WTC11 (cell line): Measurements from ENCODE around the gene ATP13A2. TPM values are rescaled to one million over a fixed set of nuclear protein-coding genes. Genes with fewer than 3 reads are reported as not detected.

ENCODE experiments used
- ATAC-seq: fragments of 200-7000 bp; cut with Tn5 transposase; 2 replicates; pipeline ENCODE4 v1.10.0; 2021; ENCODE audit warnings: mild to moderate bottlenecking, moderate library complexity
- CTCF ChIA-PET: fragments of 300-600 bp; sonication (Branson Sonifier 250); formaldehyde crosslinking; loops from one replicate; lab custom pipeline; 2021; ENCODE audit warnings: antibody characterized with exemption; lab: Charles Lee
- POLR2A ChIA-PET: fragments of 350-600 bp; sonication (Branson Sonifier 250); formaldehyde crosslinking; loops from one replicate; lab custom pipeline; 2021; ENCODE audit warnings: antibody characterized with exemption; lab: Charles Lee
- DNase-seq: peaks from one replicate; pipeline ENCODE4 v3.0.0; 2021; ENCODE audit warnings: low spot score
- H3K27ac Mint-ChIP-seq: 2 replicates; pipeline ENCODE4 v1.8.0; 2021; ENCODE audit warnings: mixed read lengths
- H3K27me3 Mint-ChIP-seq: 2 replicates; pipeline ENCODE4 v1.8.0; 2021; ENCODE audit warnings: low read depth, mild to moderate bottlenecking, moderate library complexity, mixed read lengths
- H3K36me3 Mint-ChIP-seq: 2 replicates; pipeline ENCODE4 v1.8.0; 2021; ENCODE audit warnings: mixed read lengths
- H3K4me1 Mint-ChIP-seq: 2 replicates; pipeline ENCODE4 v1.8.0; 2022; ENCODE audit warnings: mixed read lengths
- H3K4me3 Mint-ChIP-seq: 2 replicates; pipeline ENCODE4 v1.8.0; 2021; ENCODE audit warnings: mild to moderate bottlenecking, moderate library complexity, mixed read lengths
- H3K9me3 Mint-ChIP-seq: 2 replicates; pipeline ENCODE4 v1.8.0; 2021; ENCODE audit warnings: mixed read lengths
- ARID4B ChIP-seq: sonication (generic); formaldehyde crosslinking; IDR thresholded peaks from 2 replicates; pipeline ENCODE4 v1.8.0; 2023; ENCODE audit warnings: missing genetic modification reagents, mild to moderate bottlenecking, borderline replicate concordance
- ATF1 ChIP-seq: sonication (generic); formaldehyde crosslinking; IDR thresholded peaks from 2 replicates; pipeline ENCODE4 v1.8.1; 2023; ENCODE audit warnings: mild to moderate bottlenecking, moderate library complexity, missing genetic modification reagents
- CREB1 ChIP-seq: sonication (generic); formaldehyde crosslinking; IDR thresholded peaks from 2 replicates; pipeline ENCODE4 v1.8.0; 2023; ENCODE audit warnings: mild to moderate bottlenecking, missing genetic modification reagents
- CREM ChIP-seq: sonication (generic); formaldehyde crosslinking; IDR thresholded peaks from 2 replicates; pipeline ENCODE4 v1.8.1; 2022; ENCODE audit warnings: mild to moderate bottlenecking, missing genetic modification reagents, moderate library complexity
- E2F5 ChIP-seq: sonication (generic); formaldehyde crosslinking; IDR thresholded peaks from 2 replicates; pipeline ENCODE4 v1.8.1; 2022; ENCODE audit warnings: mild to moderate bottlenecking, moderate library complexity, missing genetic modification reagents
- GTF2I ChIP-seq: fragments of 250-450 bp; sonication (Bioruptor Pico); conservative IDR thresholded peaks from 2 replicates; pipeline ENCODE4 v1.4.0; 2021; ENCODE audit warnings: mild to moderate bottlenecking
- JAZF1 ChIP-seq: fragments of 250-450 bp; sonication (Bioruptor Pico); IDR thresholded peaks from 2 replicates; pipeline ENCODE4 v1.9.0; 2021; ENCODE audit warnings: moderate library complexity, mild to moderate bottlenecking, inconsistent platforms
- NFE2L1 ChIP-seq: sonication (generic); formaldehyde crosslinking; IDR thresholded peaks from 2 replicates; pipeline ENCODE4 v1.8.1; 2023; ENCODE audit warnings: missing genetic modification reagents
- NFYB ChIP-seq: sonication (generic); formaldehyde crosslinking; conservative IDR thresholded peaks from 2 replicates; pipeline ENCODE4 v1.8.0; 2022; ENCODE audit warnings: low read depth, missing genetic modification reagents
- TCF7 ChIP-seq: sonication (generic); formaldehyde crosslinking; IDR thresholded peaks from 2 replicates; pipeline ENCODE4 v1.8.0; 2022; ENCODE audit warnings: mild to moderate bottlenecking, low read depth, missing genetic modification reagents, moderate library complexity
- TEAD1 ChIP-seq: sonication (generic); formaldehyde crosslinking; IDR thresholded peaks from 2 replicates; pipeline ENCODE4 v1.8.0; 2022; ENCODE audit warnings: mild to moderate bottlenecking, missing genetic modification reagents
- USF2 ChIP-seq: sonication (generic); formaldehyde crosslinking; IDR thresholded peaks from 2 replicates; pipeline ENCODE4 v1.8.1; 2023; ENCODE audit warnings: mild to moderate bottlenecking, missing genetic modification reagents, moderate library complexity
- ZNF121 ChIP-seq: sonication (generic); formaldehyde crosslinking; IDR thresholded peaks from 2 replicates; pipeline ENCODE4 v1.8.0; 2023; ENCODE audit warnings: missing genetic modification reagents
- ZNF138 ChIP-seq: sonication (generic); formaldehyde crosslinking; conservative IDR thresholded peaks from 2 replicates; pipeline ENCODE4 v1.8.1; 2022; ENCODE audit warnings: mild to moderate bottlenecking, moderate library complexity, missing genetic modification reagents
- ZNF232 ChIP-seq: sonication (generic); formaldehyde crosslinking; IDR thresholded peaks from 2 replicates; pipeline ENCODE4 v1.8.0; 2022; ENCODE audit warnings: mild to moderate bottlenecking, missing genetic modification reagents
- ZNF263 ChIP-seq: sonication (generic); formaldehyde crosslinking; IDR thresholded peaks from 2 replicates; pipeline ENCODE4 v1.8.1; 2022; ENCODE audit warnings: low read depth, mild to moderate bottlenecking, moderate library complexity, missing genetic modification reagents
- ZNF281 ChIP-seq: sonication (generic); formaldehyde crosslinking; IDR thresholded peaks from 2 replicates; pipeline ENCODE4 v1.8.0; 2023; ENCODE audit warnings: mild to moderate bottlenecking, missing genetic modification reagents
- ZNF396 ChIP-seq: fragments of 250-450 bp; sonication (Bioruptor Pico); IDR thresholded peaks from 2 replicates; pipeline ENCODE4 v1.8.0; 2021; ENCODE audit warnings: mild to moderate bottlenecking, moderate library complexity, borderline replicate concordance
- ZNF425 ChIP-seq: fragments of 250-450 bp; sonication (Bioruptor Pico); conservative IDR thresholded peaks from 2 replicates; pipeline ENCODE4 v1.9.0; 2021; ENCODE audit warnings: mild to moderate bottlenecking
- total RNA-seq: library from RNA; stranded (reverse); gene quantifications from 3 replicates; pipeline ENCODE4 v1.2.3, GENCODE V29; 2021

The ATP13A2 gene
- total RNA-seq, 1 experiment from 2014 or later: 95.9 TPM

- Mint-ChIP-seq H3K27me3 (no peaks in the 10 kb centered on the region), H3K27ac (no peak overlapping the region), H3K4me1 (peaks cover 68% of the 10 kb centered on the region), H3K36me3 (no peaks in the 10 kb centered on the region), H3K9me3 (no peaks in the 10 kb centered on the region), H3K4me3 (peak overlapping the region; percentile 85)
- CTCF ChIA-PET: interaction anchor here (1.5 to 2.2 kb wide), 3 partner anchors 11 to 390 kb away, joined by 7 to 16 read pairs (median 15); no protein-coding TSS in a partner anchor
- DNase-seq (no peak), ATAC-seq (no peak)
- POLR2A ChIA-PET: no interaction called here
- TF ChIP-seq TCF7 (CRISPR knock-in tag): no peak
- no peak for TF ChIP-seq ZNF232 (CRISPR knock-in tag)
- TF ChIP-seq ZNF138 (CRISPR knock-in tag): no peak
- no peak for TF ChIP-seq ZNF281 (CRISPR knock-in tag)
- TF ChIP-seq E2F5 (CRISPR knock-in tag): no peak
- TF ChIP-seq ATF1: no peak
These were observed 663 bp downstream of the ATP13A2 start for GRCh38 chr1:17011092-17011438.

- ChIA-PET CTCF (interaction anchor here (0.6 to 2.2 kb wide), 8 partner anchors 10 to 389 kb away, joined by 3 to 16 read pairs (median 6); no protein-coding TSS in a partner anchor), POLR2A (no interaction called here)
- Mint-ChIP-seq H3K36me3 (no peaks in the 10 kb centered on the region), H3K4me1 (peaks cover 54% of the 10 kb centered on the region), H3K9me3 (no peaks in the 10 kb centered on the region), H3K4me3 (no peak overlapping the region; the same call in 1 of the 2 replicates), H3K27me3 (no peaks in the 10 kb centered on the region), H3K27ac (no peak overlapping the region)
- ATAC-seq: no peak
- no peak for TF ChIP-seq JAZF1 (CRISPR knock-in tag)
- TF ChIP-seq ZNF232 (CRISPR knock-in tag): no peak
- TF ChIP-seq NFYB (CRISPR knock-in tag): no peak
- TF ChIP-seq CREB1 (CRISPR knock-in tag): no peak
- no peak for TF ChIP-seq ZNF121 (CRISPR knock-in tag)
- TF ChIP-seq TEAD1: no peak
- no peak for TF ChIP-seq ARID4B (CRISPR knock-in tag)
- no peak for TF ChIP-seq ZNF396 (CRISPR knock-in tag)
- TF ChIP-seq USF2 (CRISPR knock-in tag): no peak
- TF ChIP-seq GTF2I (CRISPR knock-in tag): no peak
- no peak for TF ChIP-seq ZNF263
- no peak for TF ChIP-seq NFE2L1
- TF ChIP-seq ZNF425 (CRISPR knock-in tag): no peak
- no peak for TF ChIP-seq CREM (CRISPR knock-in tag)
- no peak for DNase-seq
These were observed 2.0 kb downstream of the ATP13A2 start for GRCh38 chr1:17009706-17010105.
